ENCODE data around the gene IL10RB. TPM values are rescaled to one million over a fixed set of nuclear protein-coding genes. Genes with fewer than 3 reads are reported as not detected.

Gene IL10RB
- total and polyA plus RNA-seq, 2 experiments from 2014 or later = 2.2 to 2.5 TPM

DNA sequence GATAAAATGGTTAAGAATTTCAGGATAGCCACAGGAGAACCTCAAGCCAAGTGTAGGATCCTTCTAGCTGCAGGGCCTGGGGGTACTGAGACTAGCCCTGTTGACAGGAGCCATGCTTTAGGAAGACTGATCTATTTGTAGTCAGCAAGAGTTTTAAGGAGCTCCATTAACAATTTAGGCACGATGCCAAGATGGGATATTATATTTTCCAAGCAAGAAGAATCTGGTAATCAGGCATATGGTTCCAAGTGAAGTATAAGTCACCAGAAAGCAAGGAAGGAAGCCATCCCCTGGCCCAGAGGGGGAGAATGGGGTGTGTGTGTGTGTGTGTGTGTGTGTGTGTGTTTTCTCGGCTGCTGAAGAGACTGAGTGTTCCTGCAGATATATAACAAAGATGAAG, 29.4 kb upstream of the IL10RB start:
- no peak overlapping the region for H3K27ac Mint-ChIP-seq
- Histone ChIP-seq H3K79me2 (replicated peaks; ENCODE audit: insufficient read depth) (peaks cover 43% of the 10 kb centered on the region), H3K4me3 (no peak overlapping the region), H2AFZ (no peak overlapping the region), H3K36me3 (ENCODE audit: insufficient read depth) (peaks cover 11% of the 10 kb centered on the region; the same call in 1 of the 2 replicates), H3K4me2 (no peak overlapping the region), H3F3A (replicated peaks; ENCODE audit: low read depth) (0 out of 2 replicates have a peak, but pooled peaks cover 3% of the 10 kb centered on the region), H3K4me1 (ENCODE audit: insufficient read depth) (peaks cover 14% of the 10 kb centered on the region), H3K27ac (ENCODE audit: low read depth) (no peak overlapping the region), H3K27me3 (ENCODE audit: insufficient read depth) (no peaks in the 10 kb centered on the region), H3K9me2 (ENCODE audit: insufficient read depth) (no peaks in the 10 kb centered on the region), H4K20me1 (replicated peaks; ENCODE audit: insufficient read depth) (no peaks in the 10 kb centered on the region)
- no peak overlapping the region for H3K4me3 Mint-ChIP-seq
- peaks cover 10% of the 10 kb centered on the region for H3K27me3 Mint-ChIP-seq (ENCODE audit: insufficient read depth, low read depth, poor library complexity)
- H3K9me3 Mint-ChIP-seq = peaks cover 50% of the 10 kb centered on the region
- no peak for DNase-seq (ENCODE audit: low spot score)
- ATAC-seq = no peak
- H3K36me3 Mint-ChIP-seq (ENCODE audit: low read depth) = peaks cover 57% of the 10 kb centered on the region
- no peak for TF ChIP-seq CREB1 (CRISPR knock-in tag; IDR thresholded peaks at IDR 0.05; ENCODE audit: low read depth)
- no peak for TF ChIP-seq NANOG (IDR thresholded peaks at IDR 0.05; ENCODE audit: borderline replicate concordance)
- no peak for TF ChIP-seq REST (IDR thresholded peaks at IDR 0.05; ENCODE audit: unreplicated experiment)
- no peak for TF ChIP-seq ZNF462 (CRISPR knock-in tag; IDR thresholded peaks at IDR 0.05)
- TF ChIP-seq POLR2AphosphoS5 (IDR thresholded peaks at IDR 0.05; ENCODE audit: low read depth) = no peak
- H3K4me1 Mint-ChIP-seq = peaks cover 22% of the 10 kb centered on the region
